HepG2 (cell line): ENCODE data around the gene TMEM144. TPM values are rescaled to one million over a fixed set of nuclear protein-coding genes. Genes with fewer than 3 reads are reported as not detected.
A peak's percentile ranks its signal among the peaks of the same experiment; 100 is the strongest.

Experiments used
- ATAC-seq: fragments of 200-7000 bp; cut with Tn5 transposase; 3 replicates; pipeline ENCODE4 v1.9.1; 2020; ENCODE audit warnings: mild to moderate bottlenecking, moderate library complexity
- BruUV-seq: library from RNA; stranded (reverse); fragments of 400-500 nt; replicated peaks from 2 replicates; lab custom pipeline; 2021; lab: Mats Ljungman, UMichigan
- CTCF ChIA-PET: fragments of 300-600 bp; formaldehyde crosslinking; extraction: SDS; loops from one replicate; lab custom pipeline; 2021; ENCODE audit warnings: low total read pairs, inconsistent platforms, low intra/inter-chr PET ratio; lab: Yijun Ruan, JAX
- POLR2A ChIA-PET: fragments of 350-600 bp; sonication (Branson Sonifier 250); formaldehyde crosslinking; loops from one replicate; lab custom pipeline; 2020; ENCODE audit warnings: antibody characterized with exemption, inconsistent platforms; lab: Yijun Ruan, JAX
- DNase-seq: peaks from one replicate; pipeline ENCODE4 v3.0.0-alpha.2; 2015; ENCODE audit warnings: low spot score
- FAIRE-seq: peaks from 3 replicates; lab custom pipeline; 2011; peaks lifted over from hg19 to GRCh38; lab: Jason Lieb, UNC
- H2AFZ ChIP-seq: one replicate; pipeline ENCODE4 v1.6.1; 2011; ENCODE audit warnings: low read length, inconsistent platforms
- H3K27ac ChIP-seq: fragments of 300-600 bp; 3 replicates; pipeline ENCODE4 v1.8.0; 2011; ENCODE audit warnings: mixed run types, mild to moderate bottlenecking, mixed read lengths, low read length, inconsistent platforms; ENCODE audit not compliant: insufficient read depth; ENCODE audit errors: extremely low read length
- H3K27me3 ChIP-seq, 2 experiments: fragments of 200-600 bp in 1 of 2; 2 replicates in 1 of 2; 3 replicates in 1 of 2; pipeline versions ENCODE4 v1.6.0 to v1.8.0; 2011; ENCODE audit warnings: low read length in 2 of 2, mild to moderate bottlenecking in 2 of 2, moderate library complexity in 2 of 2, inconsistent platforms in 1 of 2; ENCODE audit not compliant: insufficient read depth in 2 of 2, control insufficient read depth in 1 of 2
- H3K36me3 ChIP-seq, 2 experiments: fragments of 200-600 bp in 1 of 2; replicated peaks in 1 of 2; 2 replicates in 1 of 2; 3 replicates in 1 of 2; pipeline versions ENCODE4 v1.5.1 to v1.8.0; 2011; ENCODE audit warnings: low read length in 2 of 2, inconsistent platforms in 1 of 2; ENCODE audit not compliant: insufficient read depth in 2 of 2, control insufficient read depth in 1 of 2
- H3K4me1 ChIP-seq: 2 replicates; pipeline ENCODE4 v1.5.1; 2012; ENCODE audit warnings: low read length, inconsistent platforms; ENCODE audit not compliant: insufficient read depth
- H3K4me2 ChIP-seq: 2 replicates; pipeline ENCODE4 v1.6.0; 2011; ENCODE audit warnings: low read depth, low read length, inconsistent platforms
- H3K4me3 ChIP-seq, 3 experiments: fragments of 200-600 bp in 1 of 3; sonication (generic), shearing (Covaris generic) in 1 of 3; replicated peaks in 1 of 3; 2 replicates each; pipeline ENCODE4 v1.5.1; 2011 to 2016; ENCODE audit warnings: low read length in 3 of 3, inconsistent platforms in 2 of 3, low read depth in 2 of 3, mild to moderate bottlenecking in 2 of 3, control low read depth in 1 of 3, mixed read lengths in 1 of 3; ENCODE audit not compliant: insufficient read depth in 1 of 3
- H3K79me2 ChIP-seq: one replicate; pipeline ENCODE4 v1.6.1; 2011; ENCODE audit warnings: low read length, inconsistent platforms; ENCODE audit not compliant: insufficient read depth
- H3K9ac ChIP-seq: 2 replicates; pipeline ENCODE4 v1.6.0; 2011; ENCODE audit warnings: mild to moderate bottlenecking, low read depth, low read length, inconsistent platforms; ENCODE audit not compliant: insufficient read depth
- H3K9me3 ChIP-seq: 2 replicates; pipeline ENCODE4 v1.5.1; 2012; ENCODE audit warnings: mild to moderate bottlenecking, low read length
- H4K20me1 ChIP-seq: 2 replicates; pipeline ENCODE4 v1.6.0; 2011; ENCODE audit warnings: inconsistent platforms, mild to moderate bottlenecking, low read length, moderate library complexity; ENCODE audit not compliant: insufficient read depth
- CTCF ChIP-seq: sonication (generic); formaldehyde crosslinking; IDR thresholded peaks from 2 replicates; pipeline ENCODE4 v1.5.0; 2020; ENCODE audit warnings: mild to moderate bottlenecking, missing genetic modification reagents, moderate library complexity
- GRHL1 ChIP-seq: sonication (generic); formaldehyde crosslinking; conservative IDR thresholded peaks from 2 replicates; pipeline ENCODE4 v1.8.0; 2022; ENCODE audit warnings: missing genetic modification reagents
- STAG1 ChIP-seq: sonication (generic); formaldehyde crosslinking; IDR thresholded peaks from 2 replicates; pipeline ENCODE4 v1.4.0; 2020; ENCODE audit warnings: missing genetic modification reagents
- ZNF280B ChIP-seq: sonication (generic); formaldehyde crosslinking; IDR thresholded peaks from 2 replicates; pipeline ENCODE4 v1.5.0; 2020; ENCODE audit warnings: missing genetic modification reagents, mild to moderate bottlenecking, borderline replicate concordance
- ZNF367 ChIP-seq: sonication (generic); formaldehyde crosslinking; IDR thresholded peaks from 2 replicates; pipeline ENCODE4 v1.4.0; 2020; ENCODE audit warnings: missing genetic modification reagents, borderline replicate concordance
- ZNF878 ChIP-seq: sonication (generic); formaldehyde crosslinking; IDR thresholded peaks from 2 replicates; pipeline ENCODE4 v1.8.1; 2023; ENCODE audit warnings: mild to moderate bottlenecking, missing genetic modification reagents, moderate library complexity
- WGBS: methylation state at CpG from one replicate; pipeline ENCODE4 v1.1.6; 2017; ENCODE audit warnings: low lambda C conversion rate; 5-methylcytosine and 5-hydroxymethylcytosine counted together
- in situ Hi-C: cut with HindIII; loops from 2 replicates; pipeline ENCODE4 v1.10.0; 2017; ENCODE audit warnings: low pct_unique_long_range_greater_than_20kb; ENCODE audit not compliant: extremely low pct_ligation_motif_present
- intact Hi-C: fragments of 100-400 bp; cut with micrococcal nuclease; formaldehyde crosslinking; loops from one replicate; pipeline ENCODE4 v1.10.0; 2022; ENCODE audit not compliant: unreplicated experiment
- polyA plus RNA-seq, 8 experiments: library from polyadenylated mRNA; depleted of rRNA in 3 of 8; stranded (reverse) in 7 of 8; unstranded in 1 of 8; fragments of >200 nt; fragmentation: Illumina TruSeq in 4 of 8; extraction: Trizol in 4 of 8; gene quantifications; 2 replicates each; pipeline versions ENCODE4 v1.2.1 to v1.2.3, GENCODE V29; 2011 to 2016; ENCODE audit warnings: low read depth in 4 of 8, missing spikeins in 1 of 8, mixed read lengths in 1 of 8; ENCODE audit not compliant: insufficient read depth in 1 of 8
- total RNA-seq, 5 experiments: library from RNA; depleted of rRNA; stranded (reverse); fragments of >200 nt; fragmentation: Illumina TruSeq; extraction: Trizol; gene quantifications; 2 replicates each; pipeline ENCODE4 v1.2.3, GENCODE V29; 2016; ENCODE audit warnings: low read depth in 1 of 5

TMEM144 gene
- total and polyA plus RNA-seq, 2 of the 13 experiments (the other 11 are each of a cell fraction or from before 2014, with no cell fraction given) = 10.9 to 12.3 TPM

- Histone ChIP-seq H3K27ac (no peak overlapping the region), H3K9ac (no peak overlapping the region), H4K20me1 (no peaks in the 10 kb centered on the region), H3K9me3 (no peaks in the 10 kb centered on the region), H3K4me1 (no peaks in the 10 kb centered on the region), H3K36me3 (no peaks in the 10 kb centered on the region; a peak in 1 of 5 replicates), H3K4me3 (no peak overlapping the region), H3K27me3 (no peaks in the 10 kb centered on the region), H2AFZ (no peak overlapping the region)
- in situ Hi-C loops (loop anchor here (5.0 kb wide), 2 partner anchors 64 to 264 kb away; no protein-coding TSS in a partner anchor), intact Hi-C loops (loop anchor here (1.0 kb wide), 2 partner anchors 63 to 83 kb away; partner anchors contain the start of gene GASK1B)
- ChIA-PET POLR2A (no interaction called here), CTCF (interaction anchor here (1.8 to 2.9 kb wide), 2 partner anchors 62 to 264 kb away, joined by 10 to 27 read pairs; no protein-coding TSS in a partner anchor)
- ATAC-seq (peak; percentile 80), FAIRE-seq (peak; percentile 66), DNase-seq (peak; percentile 61)
- no TSS peak for BruUV-seq
- WGBS = 40% methylated on average over 3 of the region's 3 CpGs
- TF ChIP-seq STAG1 (peak; percentile 75), ZNF878 (CRISPR knock-in tag) (no peak), ZNF367 (CRISPR knock-in tag) (no peak), ZNF280B (no peak), CTCF (CRISPR knock-in tag) (peak; percentile 73), GRHL1 (CRISPR knock-in tag) (no peak)
- TF ChIP-seq, all 625 proteins: peak for 2
- Histone ChIP-seq H3K79me2 (no peaks in the 10 kb centered on the region), H3K4me2 (no peak overlapping the region)
These were observed 45.5 kb downstream of the TMEM144 start for GRCh38 chr4:158255727-158256324.
